Sigmoid colon (tissue), 7 donors: ENCODE data around the gene ZNF683. TPM values are rescaled to one million over a fixed set of nuclear protein-coding genes. Genes with fewer than 3 reads are reported as not detected.

Experiments
- DNase-seq: peaks from one replicate; pipeline ENCODE4 v3.0.0-alpha.2; 2019
- H3K27ac ChIP-seq, 4 donors: fragments of 200-600 bp; sonication (generic); one replicate each; pipeline ENCODE4 v1.5.1; 2016 to 2019; ENCODE audit warnings: mild to moderate bottlenecking in 1 of 4
- H3K27me3 ChIP-seq, 3 donors: fragments of 200-600 bp; sonication (generic); one replicate each; pipeline ENCODE4 v1.5.1; 2019; ENCODE audit warnings: mild to moderate bottlenecking in 1 of 3
- H3K36me3 ChIP-seq, 4 donors: fragments of 200-600 bp; sonication (generic); one replicate each; pipeline ENCODE4 v1.5.1; 2016 to 2019
- H3K4me1 ChIP-seq, 4 donors: fragments of 200-600 bp; sonication (generic); one replicate each; pipeline ENCODE4 v1.5.1; 2017 to 2019
- H3K4me3 ChIP-seq, 4 donors: fragments of 200-600 bp; sonication (generic); one replicate each; pipeline ENCODE4 v1.5.1; 2017 to 2019; ENCODE audit warnings: mild to moderate bottlenecking in 2 of 4, moderate library complexity in 1 of 4
- H3K9me3 ChIP-seq, 4 donors: fragments of 200-600 bp in 3 of 4; sonication (generic) in 3 of 4; one replicate each; pipeline versions ENCODE4 v1.5.1 to v1.6.1; 2013 to 2019
- EP300 ChIP-seq, 4 donors: sonication (generic); formaldehyde crosslinking; IDR thresholded peaks; one replicate each; pipeline ENCODE4 v1.6.1; 2017; ENCODE audit warnings: antibody characterized with exemption in 4 of 4
- POLR2A ChIP-seq, 2 donors: fragments of 450-650 bp; IDR thresholded peaks; one replicate each; pipeline ENCODE4 v1.6.1; 2016; ENCODE audit warnings: antibody characterized with exemption in 2 of 2, mild to moderate bottlenecking in 2 of 2, moderate library complexity in 2 of 2
- POLR2AphosphoS5 ChIP-seq, 4 donors: sonication (generic); formaldehyde crosslinking; IDR thresholded peaks; one replicate each; pipeline ENCODE4 v1.6.1; 2017; ENCODE audit warnings: antibody characterized with exemption in 4 of 4
- whole genome bisulfite sequencing, 2 donors: extraction: QIAGEN DNeasy Blood & Tissue Kit; methylation state at CpG; one replicate each; pipeline ENCODE4 v1.1.7; 2013; 5-methylcytosine and 5-hydroxymethylcytosine counted together
- intact Hi-C: fragments of 100-400 bp; cut with DNase I; formaldehyde crosslinking; loops from one replicate; pipeline ENCODE4 v1.15.1; 2023
- polyA plus RNA-seq, 3 donors: library from polyadenylated mRNA; stranded (reverse); fragments of 200-250 nt; gene quantifications; one replicate each; pipeline ENCODE4 v1.2.3, GENCODE V29; 2013
- total RNA-seq, 4 donors: library from RNA; depleted of rRNA; stranded (reverse); fragments of >200 nt; gene quantifications; one replicate each; pipeline ENCODE4 v1.1.0, GENCODE V29; 2016
- TF ChIP-seq, protein P1 (sequence below), 4 experiments: fragments of 450-650 bp in 3 of 4; fragments of 200-600 bp in 1 of 4; IDR thresholded peaks; one replicate each; pipeline ENCODE4 v1.5.1; 2016 to 2019; ENCODE audit warnings: antibody characterized with exemption in 4 of 4, mild to moderate bottlenecking in 3 of 4, moderate library complexity in 2 of 4
- donor health status: healthy with polysubstance abuse.
- donor health status: Bipolar disorder and iron deficiency.
- donor health status: healthy.

The ZNF683 gene
- total and polyA plus RNA-seq, 7 donors = 0.52 TPM; not detected in 6

DNA sequence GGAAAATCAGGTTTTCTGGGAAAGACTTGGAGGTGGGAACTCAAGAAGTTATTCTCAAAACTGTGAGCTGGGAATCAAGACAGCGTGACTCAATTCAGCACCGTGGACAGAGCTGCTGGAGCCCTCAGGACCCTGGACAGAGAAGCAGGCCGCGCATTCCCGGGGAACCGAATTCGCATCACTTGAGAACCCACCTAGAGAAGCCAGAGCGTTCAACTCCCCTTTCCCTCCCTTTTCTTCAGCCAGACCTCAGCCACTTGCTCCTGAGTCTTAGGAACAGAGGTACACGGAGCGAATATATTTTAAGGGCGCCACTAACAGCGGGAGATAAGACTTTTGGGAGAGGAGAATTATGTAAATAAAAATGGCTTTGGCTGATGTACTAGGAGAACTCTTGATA, 36.1 kb upstream of the ZNF683 start:
- Histone ChIP-seq H3K27ac (no peak overlapping the region), H3K9me3 (no peaks in the 10 kb centered on the region), H3K36me3 (no peaks in the 10 kb centered on the region), H3K4me1 (no peaks in the 10 kb centered on the region), H3K4me3 (no peak overlapping the region), H3K27me3 (peaks cover 36 to 54% (median 44%) of the 10 kb centered on the region in 3 donors)
- DNase-seq = peak; percentile 73
- WGBS, 2 donors = 2% methylated on average over 12 of the region's 12 CpGs
- TF ChIP-seq, protein P1, sequence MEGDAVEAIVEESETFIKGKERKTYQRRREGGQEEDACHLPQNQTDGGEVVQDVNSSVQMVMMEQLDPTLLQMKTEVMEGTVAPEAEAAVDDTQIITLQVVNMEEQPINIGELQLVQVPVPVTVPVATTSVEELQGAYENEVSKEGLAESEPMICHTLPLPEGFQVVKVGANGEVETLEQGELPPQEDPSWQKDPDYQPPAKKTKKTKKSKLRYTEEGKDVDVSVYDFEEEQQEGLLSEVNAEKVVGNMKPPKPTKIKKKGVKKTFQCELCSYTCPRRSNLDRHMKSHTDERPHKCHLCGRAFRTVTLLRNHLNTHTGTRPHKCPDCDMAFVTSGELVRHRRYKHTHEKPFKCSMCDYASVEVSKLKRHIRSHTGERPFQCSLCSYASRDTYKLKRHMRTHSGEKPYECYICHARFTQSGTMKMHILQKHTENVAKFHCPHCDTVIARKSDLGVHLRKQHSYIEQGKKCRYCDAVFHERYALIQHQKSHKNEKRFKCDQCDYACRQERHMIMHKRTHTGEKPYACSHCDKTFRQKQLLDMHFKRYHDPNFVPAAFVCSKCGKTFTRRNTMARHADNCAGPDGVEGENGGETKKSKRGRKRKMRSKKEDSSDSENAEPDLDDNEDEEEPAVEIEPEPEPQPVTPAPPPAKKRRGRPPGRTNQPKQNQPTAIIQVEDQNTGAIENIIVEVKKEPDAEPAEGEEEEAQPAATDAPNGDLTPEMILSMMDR (IDR thresholded peaks at IDR 0.05) = no peak
- TF ChIP-seq POLR2AphosphoS5 (IDR thresholded peaks at IDR 0.05) = no peak
- no peak for TF ChIP-seq POLR2A (IDR thresholded peaks at IDR 0.05)
- TF ChIP-seq EP300 (IDR thresholded peaks at IDR 0.05) = no peak
- intact Hi-C loops = no loop called here

DNA sequence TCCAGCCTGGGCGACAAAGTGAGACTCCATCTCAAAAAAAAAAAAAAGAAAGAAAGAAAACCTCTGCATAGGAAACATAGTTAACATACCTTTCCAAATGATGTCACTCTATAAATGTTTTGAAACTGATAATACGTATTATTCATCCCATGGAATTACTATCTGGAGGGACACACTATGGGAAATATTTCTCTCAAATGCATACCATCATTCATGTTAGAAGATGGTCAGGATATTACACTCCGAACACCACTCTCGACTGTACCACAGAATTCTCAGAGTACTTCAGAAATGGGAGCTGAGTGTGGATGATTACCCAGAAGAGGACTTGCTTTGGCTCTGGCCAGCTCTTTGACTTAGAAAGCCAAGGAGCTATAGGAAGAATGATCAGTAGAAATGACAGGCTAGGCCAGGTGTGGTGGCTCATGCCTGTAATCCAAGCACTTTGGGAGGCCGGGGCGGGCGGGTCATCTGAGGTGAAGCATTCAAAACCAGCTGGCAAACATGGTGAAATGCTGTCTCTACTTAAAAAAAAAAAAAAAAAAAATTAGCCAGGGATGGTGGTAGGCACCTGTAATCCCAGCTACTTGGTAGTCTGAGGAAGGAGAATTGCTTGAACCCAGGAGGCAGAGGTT, 32.8 kb upstream of the ZNF683 start:
- H3K27ac ChIP-seq = no peak overlapping the region
- no peak for TF ChIP-seq EP300 (IDR thresholded peaks at IDR 0.05)
- TF ChIP-seq POLR2A (IDR thresholded peaks at IDR 0.05) = no peak
- TF ChIP-seq POLR2AphosphoS5 (IDR thresholded peaks at IDR 0.05) = no peak
- TF ChIP-seq, protein P1 (IDR thresholded peaks at IDR 0.05) = no peak
- 80 to 86% methylated on average over 7 of the region's 7 CpGs for WGBS, 2 donors
- intact Hi-C loops = no loop called here
- peaks cover 6 to 32% (median 13%) of the 10 kb centered on the region in 3 donors for H3K27me3 ChIP-seq
- DNase-seq = no peak
- H3K4me1 ChIP-seq = no peaks in the 10 kb centered on the region
- H3K9me3 ChIP-seq = no peaks in the 10 kb centered on the region
- H3K4me3 ChIP-seq = no peak overlapping the region
- H3K36me3 ChIP-seq = no peaks in the 10 kb centered on the region

DNA sequence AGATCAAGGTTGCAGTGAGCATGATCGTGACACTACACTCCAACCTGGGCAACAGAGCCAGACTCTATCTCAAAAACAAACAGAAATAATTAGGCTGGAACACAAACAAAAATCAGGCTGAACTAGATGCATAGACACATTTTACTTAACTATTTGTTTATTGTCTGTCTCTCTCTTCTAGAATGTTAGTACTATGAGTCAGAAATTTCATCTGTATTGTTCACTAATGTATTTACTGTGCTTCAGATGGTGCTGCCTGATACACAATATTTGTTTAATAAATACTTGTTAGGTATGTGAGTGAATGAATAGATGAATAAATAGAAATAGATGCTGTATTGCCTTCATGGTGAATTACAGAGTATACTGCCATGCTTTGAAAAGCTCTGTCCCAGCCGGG, 32.1 kb upstream of the ZNF683 start:
- no peak for TF ChIP-seq POLR2AphosphoS5 (IDR thresholded peaks at IDR 0.05)
- TF ChIP-seq, protein P1 (IDR thresholded peaks at IDR 0.05) = no peak
- no peak for TF ChIP-seq POLR2A (IDR thresholded peaks at IDR 0.05)
- TF ChIP-seq EP300 (IDR thresholded peaks at IDR 0.05) = no peak
- Histone ChIP-seq H3K36me3 (no peaks in the 10 kb centered on the region), H3K27ac (no peak overlapping the region), H3K4me1 (no peaks in the 10 kb centered on the region), H3K9me3 (no peaks in the 10 kb centered on the region), H3K4me3 (no peak overlapping the region), H3K27me3 (peaks cover 0 to 25% (median 5%) of the 10 kb centered on the region in 3 donors)
- DNase-seq = no peak
- intact Hi-C loops = no loop called here
- 79 to 94% methylated on average over 2 of the region's 2 CpGs for WGBS, 2 donors

DNA sequence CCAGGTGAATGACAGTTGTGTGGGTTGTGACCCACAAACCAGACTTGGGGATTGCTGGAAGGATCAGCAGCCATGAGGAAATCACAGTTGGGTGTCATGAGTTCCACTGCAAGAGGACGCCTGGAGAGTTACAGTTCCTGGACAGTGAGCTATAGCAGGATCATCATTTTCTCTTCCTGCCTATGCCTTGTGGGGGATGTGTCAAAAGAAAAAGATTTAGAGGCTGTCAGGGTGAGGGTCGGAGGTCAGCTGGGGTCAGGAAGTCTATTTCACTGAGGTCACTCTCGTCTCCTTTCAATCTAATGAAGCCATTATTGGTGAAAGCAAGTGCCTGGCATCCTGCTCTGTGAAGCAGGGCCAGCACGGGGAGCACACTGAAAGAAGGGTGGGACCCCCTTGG, 31.1 kb upstream of the ZNF683 start:
- no peaks in the 10 kb centered on the region for H3K4me1 ChIP-seq
- no peak overlapping the region for H3K4me3 ChIP-seq
- peaks cover 0 to 19% (median 0%) of the 10 kb centered on the region in 3 donors for H3K27me3 ChIP-seq
- TF ChIP-seq POLR2A (IDR thresholded peaks at IDR 0.05) (no peak), POLR2AphosphoS5 (IDR thresholded peaks at IDR 0.05) (no peak), EP300 (IDR thresholded peaks at IDR 0.05) (no peak)
- TF ChIP-seq, protein P1 (IDR thresholded peaks at IDR 0.05) = no peak
- H3K36me3 ChIP-seq = no peaks in the 10 kb centered on the region
- WGBS, 2 donors = 21 to 37% methylated on average over 4 of the region's 4 CpGs
- intact Hi-C loops = no loop called here
- no peak overlapping the region for H3K27ac ChIP-seq
- no peaks in the 10 kb centered on the region for H3K9me3 ChIP-seq
- no peak for DNase-seq

DNA sequence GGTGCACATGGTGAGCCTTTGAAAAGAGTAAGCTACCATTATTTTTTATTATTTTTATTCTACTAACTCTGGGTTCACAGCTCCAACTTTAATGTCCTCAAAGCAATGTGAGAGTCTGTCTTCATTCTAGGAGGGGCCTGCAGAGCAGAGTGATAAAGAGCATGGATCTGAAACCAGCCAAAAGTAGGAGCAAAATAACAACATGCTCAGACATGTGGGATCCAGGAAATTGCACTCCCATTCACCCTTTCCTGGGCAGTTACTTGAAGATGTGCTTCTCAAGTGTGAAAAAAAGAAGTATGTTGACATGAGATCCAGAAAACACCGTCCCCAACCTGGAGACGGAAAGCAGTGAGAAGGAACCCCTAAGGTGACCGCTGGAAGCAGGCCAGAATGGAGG, 29.3 kb upstream of the ZNF683 start:
- Histone ChIP-seq H3K4me1 (no peaks in the 10 kb centered on the region), H3K27ac (no peak overlapping the region), H3K36me3 (no peaks in the 10 kb centered on the region), H3K27me3 (peaks cover 0 to 19% (median 0%) of the 10 kb centered on the region in 3 donors), H3K9me3 (no peaks in the 10 kb centered on the region), H3K4me3 (no peak overlapping the region)
- 84 to 85% methylated on average over 3 of the region's 3 CpGs for WGBS, 2 donors
- intact Hi-C loops = no loop called here
- no peak for DNase-seq
- TF ChIP-seq, protein P1 (IDR thresholded peaks at IDR 0.05) = no peak
- TF ChIP-seq POLR2A (IDR thresholded peaks at IDR 0.05) (no peak), EP300 (IDR thresholded peaks at IDR 0.05) (no peak), POLR2AphosphoS5 (IDR thresholded peaks at IDR 0.05) (no peak)
